ENCODE measurements around the gene ALDH3B1. TPM values are rescaled to one million over a fixed set of nuclear protein-coding genes. Genes with fewer than 3 reads are reported as not detected.
A peak's percentile ranks its signal among the peaks of the same experiment; 100 is the strongest.

The ALDH3B1 gene
- total RNA-seq, 1 experiment from 2014 or later, result not detected

DNA sequence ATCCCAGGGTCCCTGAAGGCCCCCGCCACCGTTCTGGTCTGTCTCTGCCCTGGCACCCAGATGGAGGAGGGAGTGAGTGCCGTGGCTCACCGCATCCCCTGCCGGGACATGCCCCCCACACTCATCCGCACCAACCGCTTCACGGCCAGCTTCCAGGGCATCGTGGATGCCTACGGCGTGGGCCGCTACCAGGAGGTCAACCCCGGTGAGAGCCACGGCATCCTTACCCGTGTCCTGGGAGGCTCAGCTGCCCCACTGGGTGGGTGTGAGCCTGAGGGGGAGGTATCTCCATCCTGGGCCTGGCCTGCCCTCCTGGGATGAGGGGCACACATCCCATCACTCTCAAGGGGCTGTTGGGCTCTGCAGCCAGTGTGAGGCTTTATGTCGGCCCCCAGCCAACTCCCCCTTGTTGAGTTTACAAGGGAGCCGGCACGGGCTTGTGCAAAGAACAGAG lies 34.8 kb downstream of the ALDH3B1 start:
- Histone ChIP-seq H3K4ac (ENCODE audit: low read depth, low read length) (no peak overlapping the region), H3K23ac (ENCODE audit: insufficient read length, low read depth, low read length) (no peak overlapping the region), H3K27me3 (ENCODE audit: insufficient read depth, low read length) (no peaks in the 10 kb centered on the region), H3K14ac (ENCODE audit: insufficient read depth, low read length) (no peak overlapping the region; the same call in 1 of the 2 replicates), H3K18ac (ENCODE audit: insufficient read length, low read depth, low read length) (no peak overlapping the region), H2BK5ac (ENCODE audit: insufficient read length, low read length) (no peak overlapping the region), H2AK5ac (ENCODE audit: insufficient read length, low read length) (no peak overlapping the region), H2BK20ac (ENCODE audit: low read depth, low read length, poor library complexity, severe bottlenecking) (no peak overlapping the region), H2AFZ (ENCODE audit: low read length) (no peak overlapping the region), H3K4me2 (ENCODE audit: insufficient read depth, insufficient read length, low read length) (no peak overlapping the region), H2BK120ac (ENCODE audit: low read depth, low read length, poor library complexity, severe bottlenecking) (no peak overlapping the region), H3K4me1 (ENCODE audit: insufficient read depth, low read length) (no peaks in the 10 kb centered on the region; the same call in 1 of the 2 replicates), H2BK12ac (ENCODE audit: insufficient read length, low read depth, low read length) (no peak overlapping the region), H3K79me1 (ENCODE audit: insufficient read depth, low read depth, low read length, poor library complexity, severe bottlenecking) (no peaks in the 10 kb centered on the region), H4K8ac (replicated peaks; ENCODE audit: insufficient read length, low read depth, low read length) (no peak overlapping the region), H3K9me3 (ENCODE audit: control insufficient read depth, low read depth, low read length) (no peaks in the 10 kb centered on the region), H3T11ph (ENCODE audit: low read length) (no peak overlapping the region), H3K9ac (ENCODE audit: extremely low read depth, insufficient read length, low read length) (no peak overlapping the region), H4K20me1 (ENCODE audit: control insufficient read depth, insufficient read depth, insufficient read length) (no peaks in the 10 kb centered on the region), H3K23me2 (ENCODE audit: insufficient read length, low read depth, low read length, poor library complexity, severe bottlenecking) (no peaks in the 10 kb centered on the region), H2BK15ac (ENCODE audit: low read depth, low read length) (no peak overlapping the region), H3K27ac (ENCODE audit: insufficient read length, low read depth, low read length) (no peak overlapping the region), H4K91ac (ENCODE audit: insufficient read length, low read depth, low read length) (no peak overlapping the region), H3K79me2 (ENCODE audit: insufficient read depth, low read length) (no peaks in the 10 kb centered on the region), H4K5ac (ENCODE audit: insufficient read length, low read depth, low read length) (no peak overlapping the region), H3K56ac (ENCODE audit: insufficient read length, low read depth, low read length) (no peak overlapping the region)
- TF ChIP-seq, protein P1, sequence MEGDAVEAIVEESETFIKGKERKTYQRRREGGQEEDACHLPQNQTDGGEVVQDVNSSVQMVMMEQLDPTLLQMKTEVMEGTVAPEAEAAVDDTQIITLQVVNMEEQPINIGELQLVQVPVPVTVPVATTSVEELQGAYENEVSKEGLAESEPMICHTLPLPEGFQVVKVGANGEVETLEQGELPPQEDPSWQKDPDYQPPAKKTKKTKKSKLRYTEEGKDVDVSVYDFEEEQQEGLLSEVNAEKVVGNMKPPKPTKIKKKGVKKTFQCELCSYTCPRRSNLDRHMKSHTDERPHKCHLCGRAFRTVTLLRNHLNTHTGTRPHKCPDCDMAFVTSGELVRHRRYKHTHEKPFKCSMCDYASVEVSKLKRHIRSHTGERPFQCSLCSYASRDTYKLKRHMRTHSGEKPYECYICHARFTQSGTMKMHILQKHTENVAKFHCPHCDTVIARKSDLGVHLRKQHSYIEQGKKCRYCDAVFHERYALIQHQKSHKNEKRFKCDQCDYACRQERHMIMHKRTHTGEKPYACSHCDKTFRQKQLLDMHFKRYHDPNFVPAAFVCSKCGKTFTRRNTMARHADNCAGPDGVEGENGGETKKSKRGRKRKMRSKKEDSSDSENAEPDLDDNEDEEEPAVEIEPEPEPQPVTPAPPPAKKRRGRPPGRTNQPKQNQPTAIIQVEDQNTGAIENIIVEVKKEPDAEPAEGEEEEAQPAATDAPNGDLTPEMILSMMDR (conservative IDR thresholded peaks at IDR 0.05), result no peak
- Mint-ChIP-seq H3K27ac (no peak overlapping the region), H3K36me3 (ENCODE audit: insufficient read depth in 1 of 3, low read depth in 3 of 3) (no peaks in the 10 kb centered on the region; a peak in 1 of 7 replicates), H3K27me3 (ENCODE audit: low read depth) (no peaks in the 10 kb centered on the region), H3K9me3 (no peaks in the 10 kb centered on the region), H3K4me1 (peaks cover 5 to 6% of the 10 kb centered on the region in 2 experiments), H3K4me3 (no peak overlapping the region)
- peak; percentile 24 for DNase-seq
- whole genome bisulfite sequencing (ENCODE audit: extremely low coverage, insufficient read length, low lambda C conversion rate), result no CpG with 5 or more reads among the region's 18 CpGs

Measured in H9 (cell line).